Upper lobe of left lung (tissue), 4 donors: ENCODE data around the gene UBE2D3.

Source experiments
- CTCF ChIP-seq, 6 experiments: fragments of 450-650 bp in 4 of 6; fragments of 200-600 bp in 2 of 6; sonication (generic) in 2 of 6; IDR thresholded peaks; one replicate each; pipeline ENCODE4 v1.5.1; 2016 to 2019; ENCODE audit warnings: antibody characterized with exemption in 6 of 6
- EP300 ChIP-seq, 4 donors: sonication (generic); formaldehyde crosslinking; IDR thresholded peaks; one replicate each; pipeline ENCODE4 v1.5.1; 2017; ENCODE audit warnings: antibody characterized with exemption in 4 of 4, control low read depth in 2 of 4
- POLR2A ChIP-seq, 4 donors: fragments of 450-650 bp; IDR thresholded peaks; one replicate each; pipeline ENCODE4 v1.5.1; 2016 to 2017; ENCODE audit warnings: antibody characterized with exemption in 4 of 4, mild to moderate bottlenecking in 2 of 4

- TF ChIP-seq CTCF (IDR thresholded peaks at IDR 0.05) (no peak), POLR2A (IDR thresholded peaks at IDR 0.05) (no peak), EP300 (IDR thresholded peaks at IDR 0.05) (no peak)
Observed at GRCh38 chr4:102832105-102832504, 4.8 kb upstream of the UBE2D3 start.
